GM19025 (cell line): Measurements from ENCODE around the gene STUM.
A peak's percentile ranks its signal among the peaks of the same experiment; 100 is the strongest.
"Not testable (repeated sequence)": the region's sequence is repeated elsewhere in the genome, so short reads cannot be mapped to it uniquely, and the experiment has no call there.

Experiments
- ATAC-seq: cut with Tn5 transposase; IDR thresholded peaks from one replicate; pipeline ENCODE4 v1.9.1; 2021; ENCODE audit warnings: mild to moderate bottlenecking, low read depth, moderate library complexity; ENCODE audit not compliant: unreplicated experiment

The STUM gene

DNA sequence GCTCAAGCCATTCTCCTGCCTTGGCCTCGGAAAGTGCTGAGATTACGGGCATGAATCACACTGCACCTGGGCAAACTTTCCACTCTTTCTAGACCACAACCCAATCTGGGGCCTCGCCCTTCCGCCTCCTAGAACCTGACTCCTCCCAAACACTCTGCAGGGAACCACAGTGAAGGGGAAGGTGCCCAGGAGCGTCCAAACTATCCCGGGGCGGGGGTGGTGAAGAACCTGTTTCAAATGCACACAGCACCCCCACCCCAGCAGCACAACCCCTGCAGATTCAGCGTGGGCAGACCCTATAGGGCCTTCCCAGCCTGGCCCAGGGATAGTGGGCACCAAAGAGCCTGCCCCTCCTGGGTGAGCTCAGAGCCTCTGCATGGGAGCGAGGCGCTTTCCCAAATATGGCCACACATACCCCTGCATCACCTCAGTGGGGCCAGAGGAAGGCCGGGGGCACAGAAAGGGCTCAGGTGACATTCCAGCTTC lies 86.9 kb downstream of the STUM start:
- no peak for ATAC-seq

DNA sequence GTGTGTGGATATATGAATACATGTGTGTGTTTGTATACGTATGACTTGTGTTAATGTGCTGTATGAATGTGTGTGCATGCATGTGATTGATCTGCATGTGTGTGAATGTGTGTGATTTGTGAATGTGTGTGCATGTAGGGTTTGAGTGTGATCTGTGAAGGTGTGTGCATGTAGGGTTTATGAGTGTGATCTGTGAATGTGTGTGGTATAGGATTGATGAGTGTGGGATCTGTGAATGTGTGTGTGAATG lies 88.2 kb downstream of the STUM start:
- ATAC-seq, result no peak

GRCh38 chr1:226637147-226637935 lies 88.8 kb downstream of the STUM start:
- ATAC-seq, result no peak

- ATAC-seq, result no peak
These were observed 89.5 kb downstream of the STUM start for GRCh38 chr1:226638001-226638601.

DNA sequence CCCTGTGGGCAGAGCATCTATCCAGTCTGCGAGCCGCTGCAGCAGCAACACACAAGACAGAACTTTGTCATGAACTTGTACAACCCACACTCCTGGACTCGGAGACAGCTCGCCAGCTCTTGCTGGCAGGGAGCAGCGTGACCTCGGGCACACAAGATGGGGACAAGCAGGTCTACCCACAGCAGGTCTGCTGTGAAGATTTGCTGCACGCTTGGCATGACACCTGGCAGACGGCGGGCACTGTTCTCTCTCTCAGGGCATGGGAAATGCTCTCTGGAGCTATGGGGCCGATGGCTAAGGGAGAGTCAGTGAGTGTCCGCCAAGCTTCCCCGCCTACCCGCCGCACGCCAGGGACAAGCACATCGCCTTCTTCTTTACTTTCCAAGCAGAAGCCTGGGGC lies 90.0 kb downstream of the STUM start:
- no peak for ATAC-seq

GRCh38 chr1:226639206-226639605 lies 90.6 kb downstream of the STUM start:
- not testable (repeated sequence) for ATAC-seq

- ATAC-seq, result no peak
These were observed 91.1 kb downstream of the STUM start for GRCh38 chr1:226639631-226640061.

- ATAC-seq, result no peak
These were observed 92.0 kb downstream of the STUM start for GRCh38 chr1:226640321-226641136.

GRCh38 chr1:226641671-226642231 lies 93.2 kb downstream of the STUM start:
- ATAC-seq, result no peak

GRCh38 chr1:226642421-226642820 lies 93.9 kb downstream of the STUM start:
- ATAC-seq, result no peak

- peak; percentile 68 for ATAC-seq
These were observed 94.6 kb downstream of the STUM start for GRCh38 chr1:226643177-226643576.

- ATAC-seq, result no peak
These were observed 95.3 kb downstream of the STUM start for GRCh38 chr1:226643611-226644540.

DNA sequence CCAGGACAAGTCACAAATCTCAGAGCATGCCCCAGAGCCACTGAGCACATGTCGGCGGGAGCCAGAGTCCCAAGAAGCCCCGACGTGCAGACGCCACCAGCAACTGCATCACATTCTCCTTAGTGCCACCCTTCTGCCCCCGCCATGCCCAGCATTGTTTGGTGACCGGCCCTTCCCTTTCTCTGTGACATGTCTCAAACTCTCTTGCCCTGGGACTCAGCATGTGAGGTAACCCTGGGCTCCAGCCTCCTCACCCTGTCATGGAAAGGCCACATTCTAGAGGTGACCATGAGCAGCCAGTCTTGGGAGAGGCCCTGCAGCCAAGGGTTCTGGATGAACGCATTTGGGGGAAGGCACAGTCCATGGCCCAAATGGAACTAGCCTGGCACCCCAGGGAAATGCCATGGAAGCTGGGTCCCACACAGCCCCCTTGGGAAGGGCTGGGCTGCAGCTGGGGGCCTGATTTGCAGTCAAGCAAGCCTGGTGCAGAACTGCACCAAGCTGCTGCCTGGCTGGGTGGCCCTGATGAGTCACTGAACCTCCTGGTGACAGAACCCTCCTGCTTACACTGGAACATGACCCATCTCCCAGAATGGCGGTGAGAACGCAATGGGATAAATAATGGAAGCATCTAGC lies 96.1 kb downstream of the STUM start:
- no peak for ATAC-seq

DNA sequence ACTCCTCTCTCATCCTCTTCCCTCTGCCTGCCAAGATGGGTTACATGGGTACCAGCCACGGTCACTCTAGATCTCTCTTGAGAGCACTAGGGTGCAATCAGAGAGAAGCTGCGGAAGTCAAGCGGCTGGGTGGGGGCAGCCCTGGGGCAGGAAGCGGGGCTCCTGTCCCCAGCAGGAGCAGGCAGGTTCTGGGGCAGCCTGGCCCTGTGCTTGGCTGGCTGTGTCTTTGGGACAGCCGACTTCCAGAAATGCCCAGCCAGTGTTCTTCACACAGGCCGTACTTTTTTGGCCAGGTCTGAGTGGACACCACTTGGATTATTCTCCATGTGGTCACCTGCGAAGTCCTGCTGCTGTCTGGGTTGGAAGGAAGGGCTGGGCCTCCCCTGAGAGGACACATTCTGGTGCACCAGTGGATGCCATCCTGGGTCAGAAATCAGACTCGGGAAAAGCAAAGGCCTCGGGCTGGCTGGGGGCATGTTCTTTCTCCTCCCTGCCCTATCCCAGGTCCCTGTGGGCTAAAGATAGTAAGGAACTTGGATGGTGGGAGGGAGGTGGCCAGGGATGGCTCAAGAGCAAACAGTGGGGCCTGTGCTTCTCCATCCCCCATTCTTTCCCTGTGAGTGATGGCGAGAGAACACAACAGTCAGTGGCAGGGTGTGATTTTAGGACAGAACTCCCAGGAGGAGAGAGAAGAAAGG lies 96.9 kb downstream of the STUM start:
- no peak for ATAC-seq

DNA sequence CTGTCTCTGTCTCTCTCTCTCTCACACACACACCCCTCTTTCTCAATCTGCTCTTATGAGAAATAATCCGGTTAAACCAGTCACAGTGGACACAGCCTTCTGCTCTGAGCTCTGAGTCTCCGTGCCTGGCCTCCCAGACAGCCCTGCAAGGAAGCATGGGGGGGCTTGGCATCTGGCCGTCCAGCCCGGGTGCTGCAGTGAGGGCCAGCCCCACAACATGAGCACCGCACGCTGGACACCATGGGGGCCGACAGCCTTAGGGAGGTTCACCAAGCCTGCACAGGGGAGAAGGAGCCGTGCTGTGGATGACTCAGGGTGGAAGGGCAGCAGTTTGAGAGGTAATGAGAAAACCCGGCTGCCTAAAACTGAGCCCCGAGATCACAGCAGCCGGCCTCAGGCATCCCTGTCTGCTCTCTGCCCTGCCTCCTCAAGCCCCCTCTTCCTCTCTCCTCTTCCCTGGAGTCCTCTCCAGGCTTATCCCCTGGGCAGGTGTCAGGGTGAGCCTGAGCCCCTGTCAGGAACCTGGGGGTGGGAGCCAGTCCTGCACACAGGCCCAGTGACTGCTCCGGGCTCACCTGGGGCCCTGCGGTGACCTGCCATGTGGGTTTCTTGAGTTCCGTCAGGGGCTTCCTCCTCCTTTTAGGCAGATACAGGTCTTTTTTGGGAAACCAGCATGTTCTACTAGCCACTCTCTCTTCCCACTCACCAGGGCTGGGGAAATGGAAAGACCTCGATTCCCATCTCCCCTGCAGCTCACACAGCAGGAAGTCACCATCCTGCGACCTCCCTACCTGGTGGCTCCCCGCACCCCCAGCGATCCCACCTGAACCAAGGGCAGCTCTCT lies 97.7 kb downstream of the STUM start:
- ATAC-seq, result no peak

DNA sequence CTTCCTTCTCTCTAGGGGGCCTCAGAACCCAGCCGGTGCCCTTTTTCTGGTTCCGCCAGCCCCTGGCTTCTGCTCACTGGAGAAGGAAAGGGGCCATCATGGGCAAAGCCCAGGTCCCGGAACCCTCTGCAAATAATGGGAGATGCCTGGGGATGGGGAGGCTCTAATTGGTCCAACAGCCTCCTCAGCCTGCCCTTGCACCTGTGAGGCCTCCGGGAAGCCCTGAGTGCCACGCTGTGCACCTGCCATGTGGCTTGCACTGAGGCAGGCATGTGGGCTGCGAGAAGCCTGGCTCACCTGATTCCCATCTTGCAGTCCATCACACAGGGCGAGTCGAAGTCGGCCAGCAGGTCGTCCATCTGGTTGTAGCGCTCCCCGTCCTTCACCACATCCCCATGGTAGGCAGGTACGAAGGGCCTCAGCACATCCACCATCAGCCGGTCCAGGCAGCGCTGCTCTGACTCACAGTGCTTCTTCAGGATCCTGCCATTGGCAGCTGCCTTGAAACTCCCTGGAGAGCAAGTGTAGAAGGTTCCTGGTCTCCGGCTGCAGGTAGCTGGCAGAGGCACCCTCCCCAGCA lies 98.4 kb downstream of the STUM start:
- no peak for ATAC-seq

DNA sequence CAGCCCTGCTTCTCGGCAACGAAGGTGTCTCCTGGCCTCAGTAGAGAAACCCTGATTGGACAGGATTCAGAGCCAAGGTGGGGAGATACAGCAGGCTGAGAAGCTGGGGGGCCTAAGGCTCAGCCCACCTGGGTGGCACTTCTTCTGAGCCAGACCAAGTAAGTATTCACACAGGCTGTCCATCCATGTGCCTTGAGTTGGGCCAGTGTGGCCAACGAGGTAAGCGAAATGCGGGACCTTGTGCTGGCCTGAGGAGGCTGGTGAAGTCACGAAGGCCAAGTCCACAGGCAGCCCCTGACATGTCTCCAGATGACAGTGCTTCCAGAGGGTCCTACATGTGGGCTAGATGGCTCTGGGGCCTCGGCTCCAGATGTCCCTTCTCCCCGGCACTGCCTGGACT lies 99.2 kb downstream of the STUM start:
- ATAC-seq, result no peak

GRCh38 chr1:226648421-226648820 lies 99.9 kb downstream of the STUM start:
- ATAC-seq, result no peak
